T1000 (cell line): ENCODE measurements around the gene SYT5.
"Not testable (repeated sequence)": the region's sequence is repeated elsewhere in the genome, so short reads cannot be mapped to it uniquely, and the experiment has no call there.

Experiments
- DNase-seq: peaks from one replicate; lab custom pipeline; 2025; ENCODE audit warnings: mixed read lengths; lab: John Stamatoyannopoulos, UW

SYT5 gene

GRCh38 chr19:55208880-55209692 lies 29.0 kb upstream of the SYT5 start, which contains the start of gene PTPRH:
Gene PTPRH, minus strand, starts transcription at chr19:55209501. Its CDS starts 68 bp downstream, at chr19:55209433.
- peak; percentile 50 for DNase-seq

GRCh38 chr19:55206664-55207500 lies 26.8 kb upstream of the SYT5 start:
- peak; percentile 68 for DNase-seq

GRCh38 chr19:55202199-55202598 lies 22.1 kb upstream of the SYT5 start:
- DNase-seq, result not testable (repeated sequence)

- DNase-seq, result no peak
Observed at GRCh38 chr19:55199620-55200204, 19.6 kb upstream of the SYT5 start.

GRCh38 chr19:55198651-55199050 lies 18.6 kb upstream of the SYT5 start:
- DNase-seq, result no peak

- DNase-seq, result no peak
Observed at GRCh38 chr19:55197528-55197927, 17.4 kb upstream of the SYT5 start.

- DNase-seq, result no peak
Observed at GRCh38 chr19:55196803-55197202, 16.7 kb upstream of the SYT5 start.

GRCh38 chr19:55193481-55193880 lies 13.4 kb upstream of the SYT5 start:
- no peak for DNase-seq

- DNase-seq, result peak; percentile 71
Observed at GRCh38 chr19:55189403-55189835, 9.3 kb upstream of the SYT5 start.

GRCh38 chr19:55188625-55189024 lies 8.5 kb upstream of the SYT5 start:
- no peak for DNase-seq

GRCh38 chr19:55186080-55186479 lies 6.0 kb upstream of the SYT5 start:
- no peak for DNase-seq

- no peak for DNase-seq
Observed at GRCh38 chr19:55181740-55182139, 1.7 kb upstream of the SYT5 start.

- peak; percentile 43 for DNase-seq
Observed at GRCh38 chr19:55178781-55179599, 1.1 kb downstream of the SYT5 start.

- no peak for DNase-seq
Observed at GRCh38 chr19:55176076-55176475, 4.0 kb downstream of the SYT5 start.

GRCh38 chr19:55175117-55175867 lies 4.8 kb downstream of the SYT5 start:
- DNase-seq, result no peak

GRCh38 chr19:55174425-55175116 lies 5.5 kb downstream of the SYT5 start:
- DNase-seq, result no peak

- peak; percentile 61 for DNase-seq
Observed at GRCh38 chr19:55173714-55174409, 6.2 kb downstream of the SYT5 start.

- no peak for DNase-seq
Observed at GRCh38 chr19:55173186-55173713, 6.8 kb downstream of the SYT5 start.

GRCh38 chr19:55172741-55173140 lies 7.3 kb downstream of the SYT5 start:
- DNase-seq, result no peak
